Liver (tissue), 9 donors: ENCODE measurements around the gene NUP43. TPM values are rescaled to one million over a fixed set of nuclear protein-coding genes. Genes with fewer than 3 reads are reported as not detected.

Experiments used
- DNase-seq: peaks from one replicate; pipeline ENCODE4 v3.0.0-alpha.2; 2017; ENCODE audit warnings: low spot score
- H3K27ac ChIP-seq, 2 donors: one replicate each; pipeline ENCODE4 v1.7.0; 2013; ENCODE audit warnings: inconsistent platforms in 2 of 2, low read length in 2 of 2, control low read depth in 1 of 2, low read depth in 1 of 2, mild to moderate bottlenecking in 1 of 2
- H3K27me3 ChIP-seq, 4 donors: one replicate each; pipeline versions ENCODE4 v1.6.1 to v1.7.0; 2013; ENCODE audit warnings: low read length in 3 of 4, inconsistent platforms in 1 of 4, mild to moderate bottlenecking in 1 of 4, moderate library complexity in 1 of 4; ENCODE audit not compliant: control insufficient read depth in 4 of 4, insufficient read depth in 4 of 4
- H3K36me3 ChIP-seq, 4 donors: one replicate each; pipeline versions ENCODE4 v1.6.1 to v1.7.0; 2013; ENCODE audit warnings: low read length in 3 of 4, mild to moderate bottlenecking in 3 of 4, low read depth in 1 of 4, moderate library complexity in 1 of 4; ENCODE audit not compliant: control insufficient read depth in 4 of 4, insufficient read depth in 3 of 4
- H3K4me1 ChIP-seq, 4 donors: one replicate each; pipeline versions ENCODE4 v1.6.1 to v1.7.0; 2013; ENCODE audit warnings: low read length in 3 of 4, mild to moderate bottlenecking in 3 of 4, moderate library complexity in 1 of 4; ENCODE audit not compliant: control insufficient read depth in 4 of 4, insufficient read depth in 4 of 4
- H3K4me3 ChIP-seq, 3 donors: one replicate each; pipeline versions ENCODE4 v1.6.1 to v1.7.0; 2013; ENCODE audit warnings: low read length in 3 of 3, control low read depth in 1 of 3, low read depth in 1 of 3, mild to moderate bottlenecking in 1 of 3
- H3K9ac ChIP-seq, 2 donors: one replicate each; pipeline ENCODE4 v1.7.0; 2013; ENCODE audit warnings: low read length in 2 of 2, mild to moderate bottlenecking in 2 of 2, moderate library complexity in 2 of 2, control low read depth in 1 of 2, low read depth in 1 of 2
- H3K9me3 ChIP-seq, 4 donors: one replicate each; pipeline versions ENCODE4 v1.6.1 to v1.7.0; 2013; ENCODE audit warnings: low read length in 3 of 4; ENCODE audit not compliant: control insufficient read depth in 4 of 4
- EGR1 ChIP-seq, 2 donors: IDR thresholded peaks; 2 replicates each; pipeline ENCODE4 v1.6.1; 2016 to 2018; ENCODE audit warnings: antibody characterized with exemption in 2 of 2, low read depth in 2 of 2
- FOXA1 ChIP-seq: IDR thresholded peaks from 2 replicates; pipeline ENCODE4 v1.6.1; 2016; ENCODE audit warnings: antibody characterized with exemption
- FOXA2 ChIP-seq: IDR thresholded peaks from 2 replicates; pipeline ENCODE4 v1.6.1; 2016; ENCODE audit warnings: antibody characterized with exemption
- GABPA ChIP-seq, 2 donors: IDR thresholded peaks in 1 of 2; conservative IDR thresholded peaks in 1 of 2; 2 replicates each; pipeline ENCODE4 v1.6.1; 2016; ENCODE audit warnings: antibody characterized with exemption in 2 of 2, mild to moderate bottlenecking in 1 of 2, moderate library complexity in 1 of 2
- HNF4A ChIP-seq, 2 donors: conservative IDR thresholded peaks; 2 replicates each; pipeline ENCODE4 v1.6.1; 2016; ENCODE audit warnings: antibody characterized with exemption in 2 of 2, mild to moderate bottlenecking in 2 of 2
- HNF4G ChIP-seq: IDR thresholded peaks from 2 replicates; pipeline ENCODE4 v1.6.1; 2016; ENCODE audit warnings: antibody characterized with exemption
- JUND ChIP-seq, 2 donors: IDR thresholded peaks; 2 replicates each; pipeline ENCODE4 v1.6.1; 2016; ENCODE audit warnings: antibody characterized with exemption in 2 of 2
- NR2F2 ChIP-seq: IDR thresholded peaks from 2 replicates; pipeline ENCODE4 v1.6.1; 2016; ENCODE audit warnings: antibody characterized with exemption
- RAD21 ChIP-seq, 2 donors: IDR thresholded peaks; 2 replicates each; pipeline ENCODE4 v1.6.1; 2016; ENCODE audit warnings: antibody characterized with exemption in 2 of 2, mild to moderate bottlenecking in 2 of 2
- RXRA ChIP-seq, 2 donors: IDR thresholded peaks; 2 replicates each; pipeline ENCODE4 v1.6.1; 2017 to 2018; ENCODE audit warnings: antibody characterized with exemption in 2 of 2, mild to moderate bottlenecking in 1 of 2
- SP1 ChIP-seq: IDR thresholded peaks from 2 replicates; pipeline ENCODE4 v1.6.1; 2018; ENCODE audit warnings: antibody characterized with exemption, mild to moderate bottlenecking
- TAF1 ChIP-seq: conservative IDR thresholded peaks from 2 replicates; pipeline ENCODE4 v1.6.1; 2016; ENCODE audit warnings: antibody characterized with exemption, mild to moderate bottlenecking
- YY1 ChIP-seq: IDR thresholded peaks from 2 replicates; pipeline ENCODE4 v1.6.1; 2016; ENCODE audit warnings: antibody characterized with exemption, mild to moderate bottlenecking
- WGBS: extraction: QIAGEN DNeasy Blood & Tissue Kit; methylation state at CpG from one replicate; pipeline ENCODE4 v1.1.7; 2013; 5-methylcytosine and 5-hydroxymethylcytosine counted together
- polyA plus RNA-seq, 2 donors: library from polyadenylated mRNA; stranded (reverse) in 1 of 2; unstranded in 1 of 2; fragments of 200-250 nt in 1 of 2; fragments of >200 nt in 1 of 2; fragmentation: Nextera tagmentation in 1 of 2; extraction: Ambion mirVana in 1 of 2; gene quantifications; one replicate each; pipeline versions ENCODE4 v1.2.1 to v1.2.3, GENCODE V29; 2013 to 2015
- total RNA-seq, 2 donors: library from RNA; depleted of rRNA; stranded (reverse); fragments of >200 nt; gene quantifications; one replicate each; pipeline ENCODE4 v1.2.3, GENCODE V29; 2014
- TF ChIP-seq, protein P1 (sequence below): IDR thresholded peaks from 2 replicates; pipeline ENCODE4 v1.6.1; 2016; ENCODE audit warnings: antibody characterized with exemption
- TF ChIP-seq, protein P2 (sequence below): IDR thresholded peaks from 2 replicates; pipeline ENCODE4 v1.6.1; 2016; ENCODE audit warnings: antibody characterized with exemption, mild to moderate bottlenecking
- TF ChIP-seq, protein P3 (sequence below): IDR thresholded peaks from 2 replicates; pipeline ENCODE4 v1.6.1; 2016; ENCODE audit warnings: antibody characterized with exemption
- TF ChIP-seq, protein P4 (sequence below): fragments of 150-350 bp; IDR thresholded peaks from 2 replicates; pipeline ENCODE4 v1.5.1; 2017; ENCODE audit warnings: improper control_type of control experiment, low read depth, low read length; ENCODE audit not compliant: missing input control
- donor health status: healthy.
- donor health status: healthy.
- donor health status: healthy.
- donor health status: healthy.
- donor health status: healthy.

The NUP43 gene
- total and polyA plus RNA-seq, 4 donors, result 3.2 to 18.5 (median 10.4) TPM

DNA sequence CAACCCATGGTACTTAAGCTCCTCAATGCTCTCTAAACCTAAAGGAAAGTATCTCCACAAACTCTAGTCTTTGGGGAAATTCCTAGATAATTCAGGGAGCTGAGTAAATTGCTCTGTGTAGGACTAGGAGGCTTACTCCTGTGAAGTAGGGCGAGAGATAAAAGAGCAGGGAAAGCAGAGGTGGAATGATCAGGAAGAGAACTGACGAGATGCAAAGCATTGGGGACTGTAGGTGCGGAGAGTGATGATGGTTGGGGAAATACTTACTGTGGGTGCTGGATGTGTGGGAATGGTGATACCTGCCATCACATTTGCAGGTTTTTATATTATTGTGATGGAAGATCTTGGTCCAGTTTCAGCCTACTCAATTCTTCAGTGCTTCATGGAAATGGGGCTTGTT is 26.8 kb downstream of the NUP43 start (continued):
- no peak for TF ChIP-seq GABPA (IDR thresholded peaks at IDR 0.05 in 1 of 2, conservative IDR thresholded peaks at IDR 0.05 in 1 of 2)
- no peak for TF ChIP-seq RXRA (IDR thresholded peaks at IDR 0.05)
- no peak for TF ChIP-seq TAF1

DNA sequence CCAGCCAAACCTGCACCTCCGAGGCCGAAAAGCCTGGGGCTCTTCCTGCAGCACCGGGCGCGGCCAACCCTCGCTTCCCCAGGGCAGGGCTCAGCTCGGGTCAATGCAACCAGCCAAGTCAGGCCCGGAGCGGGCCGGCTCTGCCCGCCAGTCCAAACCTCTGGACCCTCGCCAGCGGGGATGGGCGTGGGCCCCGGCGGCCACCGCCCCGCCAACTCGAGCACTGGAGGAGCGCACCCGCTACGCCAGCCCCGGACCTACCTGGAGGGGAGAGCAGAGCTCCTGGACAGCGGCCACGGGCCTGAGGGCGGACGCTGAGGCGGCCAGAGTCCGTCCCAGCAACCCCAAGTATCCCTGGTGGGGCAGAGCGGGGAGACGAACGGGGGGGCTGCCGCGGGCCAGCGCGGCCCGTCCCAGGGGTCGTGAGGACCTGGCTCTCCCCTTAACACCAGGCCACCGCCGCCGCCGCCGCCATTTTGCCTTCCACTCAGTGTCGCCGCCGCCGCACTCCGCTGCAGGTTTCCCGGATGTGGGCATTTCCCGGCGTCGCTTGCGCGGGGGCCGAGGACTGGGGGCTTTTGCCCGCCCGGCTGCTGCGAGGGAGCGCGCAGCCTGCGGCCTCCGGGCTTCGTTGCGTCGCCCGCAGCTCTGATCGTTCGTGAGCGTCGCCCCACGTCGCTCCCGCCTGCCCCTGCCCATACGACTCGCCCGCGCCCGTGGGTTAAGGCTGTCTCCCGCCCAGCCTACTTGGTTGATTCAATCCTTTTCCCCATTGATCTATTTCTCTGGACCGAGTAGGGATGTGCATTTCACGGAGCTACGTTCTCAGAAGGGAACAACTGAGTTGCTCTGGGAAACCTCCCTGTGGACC is 28.5 kb downstream of the NUP43 start, which contains the start of gene LATS1:
Gene LATS1, minus strand, starts transcription at position 514 of the 871 bp plus-strand sequence. CDS start 15,975 bp downstream, outside the sequence.
- no peak for TF ChIP-seq NR2F2
- peak; percentile 64 to 79 for TF ChIP-seq RXRA (IDR thresholded peaks at IDR 0.05)
- peak; percentile 33 for TF ChIP-seq TAF1
- TF ChIP-seq SP1, result peak; percentile 54
- TF ChIP-seq HNF4A (conservative IDR thresholded peaks at IDR 0.05), result peak in 1 of 2 donors; percentile 36
- no peak for TF ChIP-seq EGR1 (IDR thresholded peaks at IDR 0.05; ENCODE audit: low read depth in 2 of 2)
- TF ChIP-seq HNF4G, result no peak
- TF ChIP-seq, protein P1, sequence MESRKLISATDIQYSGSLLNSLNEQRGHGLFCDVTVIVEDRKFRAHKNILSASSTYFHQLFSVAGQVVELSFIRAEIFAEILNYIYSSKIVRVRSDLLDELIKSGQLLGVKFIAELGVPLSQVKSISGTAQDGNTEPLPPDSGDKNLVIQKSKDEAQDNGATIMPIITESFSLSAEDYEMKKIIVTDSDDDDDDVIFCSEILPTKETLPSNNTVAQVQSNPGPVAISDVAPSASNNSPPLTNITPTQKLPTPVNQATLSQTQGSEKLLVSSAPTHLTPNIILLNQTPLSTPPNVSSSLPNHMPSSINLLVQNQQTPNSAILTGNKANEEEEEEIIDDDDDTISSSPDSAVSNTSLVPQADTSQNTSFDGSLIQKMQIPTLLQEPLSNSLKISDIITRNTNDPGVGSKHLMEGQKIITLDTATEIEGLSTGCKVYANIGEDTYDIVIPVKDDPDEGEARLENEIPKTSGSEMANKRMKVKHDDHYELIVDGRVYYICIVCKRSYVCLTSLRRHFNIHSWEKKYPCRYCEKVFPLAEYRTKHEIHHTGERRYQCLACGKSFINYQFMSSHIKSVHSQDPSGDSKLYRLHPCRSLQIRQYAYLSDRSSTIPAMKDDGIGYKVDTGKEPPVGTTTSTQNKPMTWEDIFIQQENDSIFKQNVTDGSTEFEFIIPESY, result no peak
- peak in 1 of 2 donors; percentile 13 for TF ChIP-seq RAD21 (IDR thresholded peaks at IDR 0.05)
- no peak for TF ChIP-seq JUND (IDR thresholded peaks at IDR 0.05)
- peak; percentile 98 for TF ChIP-seq YY1
- TF ChIP-seq, protein P2, sequence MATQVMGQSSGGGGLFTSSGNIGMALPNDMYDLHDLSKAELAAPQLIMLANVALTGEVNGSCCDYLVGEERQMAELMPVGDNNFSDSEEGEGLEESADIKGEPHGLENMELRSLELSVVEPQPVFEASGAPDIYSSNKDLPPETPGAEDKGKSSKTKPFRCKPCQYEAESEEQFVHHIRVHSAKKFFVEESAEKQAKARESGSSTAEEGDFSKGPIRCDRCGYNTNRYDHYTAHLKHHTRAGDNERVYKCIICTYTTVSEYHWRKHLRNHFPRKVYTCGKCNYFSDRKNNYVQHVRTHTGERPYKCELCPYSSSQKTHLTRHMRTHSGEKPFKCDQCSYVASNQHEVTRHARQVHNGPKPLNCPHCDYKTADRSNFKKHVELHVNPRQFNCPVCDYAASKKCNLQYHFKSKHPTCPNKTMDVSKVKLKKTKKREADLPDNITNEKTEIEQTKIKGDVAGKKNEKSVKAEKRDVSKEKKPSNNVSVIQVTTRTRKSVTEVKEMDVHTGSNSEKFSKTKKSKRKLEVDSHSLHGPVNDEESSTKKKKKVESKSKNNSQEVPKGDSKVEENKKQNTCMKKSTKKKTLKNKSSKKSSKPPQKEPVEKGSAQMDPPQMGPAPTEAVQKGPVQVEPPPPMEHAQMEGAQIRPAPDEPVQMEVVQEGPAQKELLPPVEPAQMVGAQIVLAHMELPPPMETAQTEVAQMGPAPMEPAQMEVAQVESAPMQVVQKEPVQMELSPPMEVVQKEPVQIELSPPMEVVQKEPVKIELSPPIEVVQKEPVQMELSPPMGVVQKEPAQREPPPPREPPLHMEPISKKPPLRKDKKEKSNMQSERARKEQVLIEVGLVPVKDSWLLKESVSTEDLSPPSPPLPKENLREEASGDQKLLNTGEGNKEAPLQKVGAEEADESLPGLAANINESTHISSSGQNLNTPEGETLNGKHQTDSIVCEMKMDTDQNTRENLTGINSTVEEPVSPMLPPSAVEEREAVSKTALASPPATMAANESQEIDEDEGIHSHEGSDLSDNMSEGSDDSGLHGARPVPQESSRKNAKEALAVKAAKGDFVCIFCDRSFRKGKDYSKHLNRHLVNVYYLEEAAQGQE, result peak; percentile 67
- peak; percentile 71 to 89 for TF ChIP-seq GABPA (IDR thresholded peaks at IDR 0.05 in 1 of 2, conservative IDR thresholded peaks at IDR 0.05 in 1 of 2)
- H3K4me1 ChIP-seq, result peaks cover 5 to 21% (median 11%) of the 10 kb centered on the region in 4 donors
- under 1% methylated on average over 82 of the region's 82 CpGs for WGBS

DNA sequence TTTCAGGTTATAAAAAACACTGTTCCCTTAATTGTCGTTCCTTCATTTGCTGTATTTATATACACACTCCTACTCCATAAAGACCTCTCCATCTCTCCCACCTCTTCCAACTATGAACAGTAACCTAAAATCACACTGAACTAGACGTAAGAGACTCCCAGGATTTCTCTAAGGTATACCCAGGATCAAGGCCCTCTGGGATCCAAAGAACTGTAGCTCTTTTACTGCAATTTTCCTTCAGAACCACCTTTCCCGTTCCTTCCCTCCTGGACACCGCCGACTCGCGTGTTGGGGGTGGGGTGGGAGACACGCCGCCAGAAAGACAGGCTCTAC is 29.1 kb downstream of the NUP43 start:
- H3K9me3 ChIP-seq, result no peaks in the 10 kb centered on the region
- DNase-seq, result no peak
- peak overlapping the region; percentile 96 for H3K9ac ChIP-seq
- H3K36me3 ChIP-seq, result no peaks in the 10 kb centered on the region
- peak overlapping the region; percentile 69 to 81 (median 71) for H3K4me3 ChIP-seq
- peak overlapping the region; percentile 95 to 99 for H3K27ac ChIP-seq
- H3K27me3 ChIP-seq, result no peaks in the 10 kb centered on the region
- H3K4me1 ChIP-seq, result peaks cover 5 to 21% (median 11%) of the 10 kb centered on the region in 4 donors
- 0% methylated on average over 9 of the region's 9 CpGs for WGBS
- TF ChIP-seq HNF4G (no peak), YY1 (no peak), FOXA2 (no peak), NR2F2 (no peak), FOXA1 (no peak), RXRA (IDR thresholded peaks at IDR 0.05) (no peak), TAF1 (no peak), SP1 (no peak), RAD21 (IDR thresholded peaks at IDR 0.05) (no peak)
- TF ChIP-seq, protein P3, sequence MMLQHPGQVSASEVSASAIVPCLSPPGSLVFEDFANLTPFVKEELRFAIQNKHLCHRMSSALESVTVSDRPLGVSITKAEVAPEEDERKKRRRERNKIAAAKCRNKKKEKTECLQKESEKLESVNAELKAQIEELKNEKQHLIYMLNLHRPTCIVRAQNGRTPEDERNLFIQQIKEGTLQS, result no peak
- TF ChIP-seq, protein P2, result no peak
- TF ChIP-seq, protein P4, sequence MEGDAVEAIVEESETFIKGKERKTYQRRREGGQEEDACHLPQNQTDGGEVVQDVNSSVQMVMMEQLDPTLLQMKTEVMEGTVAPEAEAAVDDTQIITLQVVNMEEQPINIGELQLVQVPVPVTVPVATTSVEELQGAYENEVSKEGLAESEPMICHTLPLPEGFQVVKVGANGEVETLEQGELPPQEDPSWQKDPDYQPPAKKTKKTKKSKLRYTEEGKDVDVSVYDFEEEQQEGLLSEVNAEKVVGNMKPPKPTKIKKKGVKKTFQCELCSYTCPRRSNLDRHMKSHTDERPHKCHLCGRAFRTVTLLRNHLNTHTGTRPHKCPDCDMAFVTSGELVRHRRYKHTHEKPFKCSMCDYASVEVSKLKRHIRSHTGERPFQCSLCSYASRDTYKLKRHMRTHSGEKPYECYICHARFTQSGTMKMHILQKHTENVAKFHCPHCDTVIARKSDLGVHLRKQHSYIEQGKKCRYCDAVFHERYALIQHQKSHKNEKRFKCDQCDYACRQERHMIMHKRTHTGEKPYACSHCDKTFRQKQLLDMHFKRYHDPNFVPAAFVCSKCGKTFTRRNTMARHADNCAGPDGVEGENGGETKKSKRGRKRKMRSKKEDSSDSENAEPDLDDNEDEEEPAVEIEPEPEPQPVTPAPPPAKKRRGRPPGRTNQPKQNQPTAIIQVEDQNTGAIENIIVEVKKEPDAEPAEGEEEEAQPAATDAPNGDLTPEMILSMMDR, result no peak

More for the DNA sequence above, 28.5 kb downstream of the NUP43 start, which contains the start of gene LATS1:
- Histone ChIP-seq H3K36me3 (no peaks in the 10 kb centered on the region), H3K27ac (peak within 1 kb of the TSS; percentile 95 to 99), H3K4me3 (peak within 1 kb of the TSS; percentile 69 to 81 (median 71)), H3K9me3 (no peaks in the 10 kb centered on the region), H3K9ac (peak within 1 kb of the TSS; percentile 96), H3K27me3 (no peaks in the 10 kb centered on the region)
- peak; percentile 93 for DNase-seq
